Stimulated activated CD4-positive, alpha-beta T cell treated with anti-CD3 and anti-CD28 coated beads, Interleukin-12 subunit alpha, Interleukin-12 subunit beta, amount 100 ng/mL, for 4 hours (primary cell): ENCODE results near the gene CRK.

Source experiments
- DNase-seq: peaks from one replicate; pipeline ENCODE4 v3.0.0-alpha.2; 2020

CRK gene

GRCh38 chr17:1485423-1486376, 29.7 kb upstream of the CRK start:
- DNase-seq = peak; percentile 57

GRCh38 chr17:1484676-1485422, 28.8 kb upstream of the CRK start:
- DNase-seq = peak; percentile 21

DNA sequence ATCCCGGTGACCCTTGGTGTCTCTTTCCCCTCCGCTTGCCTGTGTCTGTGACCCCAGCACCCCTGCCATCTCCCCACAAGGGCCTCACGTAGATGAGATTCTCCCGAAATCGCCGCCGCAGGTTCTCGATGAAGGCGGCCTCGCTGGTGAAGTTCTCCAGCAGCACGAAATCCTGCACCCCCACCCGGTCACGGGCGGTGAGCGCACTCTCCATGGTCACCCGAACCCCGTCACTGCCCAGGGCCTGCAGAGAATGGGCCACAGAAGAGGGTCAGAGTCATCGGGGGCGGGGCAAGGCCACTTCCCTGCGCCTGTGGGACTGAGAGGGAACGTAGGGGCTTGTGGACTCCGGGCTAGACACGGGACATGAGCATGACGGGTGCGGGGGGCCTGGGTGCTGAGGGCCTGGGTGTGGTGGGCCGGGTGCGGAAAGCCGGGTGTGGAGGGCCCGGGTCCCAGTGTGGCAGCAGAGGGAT, 28.1 kb upstream of the CRK start:
- no peak for DNase-seq

DNA sequence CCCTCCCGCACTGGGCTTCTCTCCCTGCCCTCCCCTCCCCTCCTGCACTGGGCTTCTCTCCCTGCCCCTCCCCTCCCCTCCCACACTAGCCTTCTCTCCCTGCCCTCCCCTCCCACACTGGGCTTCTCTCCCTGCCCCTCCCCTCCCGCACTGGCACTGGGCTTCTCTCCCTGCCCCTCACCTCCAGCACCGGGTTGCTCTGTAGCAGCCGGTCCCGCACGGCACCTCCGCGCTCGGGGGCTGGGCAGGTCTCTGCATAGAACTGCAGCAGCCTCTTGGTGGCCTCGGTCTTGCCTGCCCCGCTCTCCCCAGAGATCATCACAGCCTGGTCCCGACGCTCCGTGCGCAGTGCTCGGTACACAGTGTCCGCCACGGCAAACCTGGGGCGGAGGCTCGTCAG, 26.6 kb upstream of the CRK start:
- no peak for DNase-seq

GRCh38 chr17:1481736-1482135, 25.7 kb upstream of the CRK start:
- no peak for DNase-seq

DNA sequence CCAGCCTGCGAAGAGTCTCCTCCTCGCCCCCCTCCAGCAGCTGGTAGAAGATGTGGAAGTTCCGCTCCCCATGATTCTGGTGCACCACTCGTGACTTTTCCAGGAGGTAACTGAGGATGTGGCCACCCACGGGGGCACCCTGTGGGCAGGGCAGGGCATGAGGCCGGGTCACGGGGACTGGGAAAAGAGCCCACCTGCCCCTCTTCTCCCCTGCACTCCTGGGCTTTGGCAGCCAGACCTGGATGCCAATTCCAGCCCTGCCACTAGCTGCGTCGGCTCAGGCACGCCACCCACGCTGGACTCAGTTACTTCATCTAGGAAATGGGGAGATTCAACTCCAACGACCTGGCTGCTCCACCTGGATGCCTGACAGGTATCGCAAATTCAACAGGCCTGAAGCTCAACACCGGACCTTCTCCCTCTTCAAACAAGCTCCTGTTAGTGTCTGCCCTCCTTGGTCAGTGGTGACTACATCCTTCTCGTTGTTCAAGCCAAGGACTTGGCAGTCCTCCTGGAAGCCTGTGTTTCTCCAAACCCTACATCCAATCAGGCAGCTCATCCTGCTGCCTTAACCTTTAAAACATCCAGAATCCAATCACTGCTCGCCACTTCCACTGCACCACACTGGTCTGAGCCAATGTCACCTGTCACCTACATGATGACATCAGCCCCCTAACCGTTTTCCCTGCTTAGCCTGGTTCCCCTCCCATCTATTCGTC, 24.9 kb upstream of the CRK start:
- no peak for DNase-seq

GRCh38 chr17:1478418-1478817, 22.4 kb upstream of the CRK start:
- no peak for DNase-seq

DNA sequence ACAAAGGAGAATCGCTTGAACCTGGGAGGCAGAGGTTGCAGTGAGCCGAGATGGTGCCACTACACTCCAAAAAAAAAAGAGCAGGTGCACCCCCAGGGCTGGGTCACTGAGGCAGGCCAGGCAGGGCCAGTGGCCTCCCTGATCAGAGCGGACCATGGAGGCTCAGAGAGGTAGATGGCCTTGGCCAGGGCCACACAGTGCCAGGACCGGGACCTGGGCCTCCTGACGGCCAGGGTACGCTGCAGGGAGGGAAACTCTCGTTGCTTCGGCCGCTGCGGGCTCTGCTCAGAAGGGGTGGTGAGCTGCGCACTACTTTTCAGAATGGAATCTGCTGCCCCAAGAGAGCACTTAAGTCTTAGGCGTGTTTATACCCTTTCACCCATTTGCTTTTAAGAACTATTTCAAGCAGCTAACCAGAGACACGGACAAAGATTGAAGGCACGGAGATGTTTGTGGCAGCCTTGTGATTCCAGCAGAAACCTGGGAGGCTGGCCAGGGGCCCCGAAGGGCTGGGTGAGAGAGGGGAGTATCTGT, 19.4 kb upstream of the CRK start:
- DNase-seq = no peak

- DNase-seq = no peak
Observed at GRCh38 chr17:1474402-1475189, 18.6 kb upstream of the CRK start.

DNA sequence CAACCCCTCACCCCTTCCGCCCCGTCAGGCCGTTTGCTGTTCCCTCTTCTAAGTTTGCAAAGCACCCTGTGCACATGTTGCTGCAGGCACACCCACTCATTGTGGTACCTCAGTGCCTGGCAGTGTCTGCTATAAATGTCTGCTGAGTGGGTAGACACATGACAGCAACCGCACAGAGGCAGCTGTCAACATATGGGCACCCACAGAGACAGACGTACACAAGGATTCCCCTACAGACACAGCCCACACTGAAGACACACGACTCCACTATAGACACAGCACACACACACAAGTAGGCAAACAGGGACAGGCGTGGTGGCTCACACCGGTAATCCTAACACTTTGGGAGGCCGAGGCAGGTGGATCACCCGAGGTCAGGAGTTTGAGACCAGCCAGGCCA, 17.8 kb upstream of the CRK start:
- no peak for DNase-seq

- no peak for DNase-seq
Observed at GRCh38 chr17:1473170-1473569, 17.1 kb upstream of the CRK start.

- DNase-seq = no peak
Observed at GRCh38 chr17:1471911-1472821, 16.1 kb upstream of the CRK start.

GRCh38 chr17:1471490-1471889, 15.5 kb upstream of the CRK start:
- DNase-seq = no peak

GRCh38 chr17:1470755-1471462, 14.9 kb upstream of the CRK start:
- no peak for DNase-seq

DNA sequence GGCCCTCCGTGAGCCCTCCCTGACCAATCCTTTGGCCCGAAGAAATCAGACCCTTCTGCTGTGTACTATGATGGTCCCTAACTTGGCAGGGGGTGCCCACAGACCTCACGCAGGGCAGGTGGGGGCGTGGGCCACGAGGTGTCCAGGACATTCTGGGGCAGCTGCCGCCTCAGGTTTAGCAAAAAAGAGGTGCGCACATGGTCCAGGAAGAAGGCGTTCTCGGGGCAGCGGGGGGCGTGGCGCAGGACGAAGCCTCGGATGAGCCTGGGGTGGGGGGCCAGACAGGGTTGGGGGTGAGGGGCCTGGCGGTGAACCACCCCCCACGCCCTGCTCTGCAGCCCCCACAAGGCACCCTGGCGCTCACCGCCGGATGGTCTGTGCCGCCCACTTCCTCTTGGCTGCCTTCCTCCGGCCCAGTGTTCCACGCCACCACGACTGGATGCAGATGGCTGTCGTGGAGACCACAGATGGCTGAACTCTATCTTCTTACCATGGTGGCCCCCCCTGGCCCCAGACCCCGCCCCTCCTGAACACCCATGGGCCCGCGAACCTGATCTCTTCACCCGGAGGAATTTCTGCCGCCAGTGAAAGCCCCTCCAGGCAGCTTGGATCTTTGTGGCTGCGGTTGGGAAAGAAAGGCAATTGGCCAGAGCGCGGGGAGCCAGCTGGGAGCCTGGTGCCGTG, 14.2 kb upstream of the CRK start:
- no peak for DNase-seq

- no peak for DNase-seq
Observed at GRCh38 chr17:1469231-1469852, 13.3 kb upstream of the CRK start.

DNA sequence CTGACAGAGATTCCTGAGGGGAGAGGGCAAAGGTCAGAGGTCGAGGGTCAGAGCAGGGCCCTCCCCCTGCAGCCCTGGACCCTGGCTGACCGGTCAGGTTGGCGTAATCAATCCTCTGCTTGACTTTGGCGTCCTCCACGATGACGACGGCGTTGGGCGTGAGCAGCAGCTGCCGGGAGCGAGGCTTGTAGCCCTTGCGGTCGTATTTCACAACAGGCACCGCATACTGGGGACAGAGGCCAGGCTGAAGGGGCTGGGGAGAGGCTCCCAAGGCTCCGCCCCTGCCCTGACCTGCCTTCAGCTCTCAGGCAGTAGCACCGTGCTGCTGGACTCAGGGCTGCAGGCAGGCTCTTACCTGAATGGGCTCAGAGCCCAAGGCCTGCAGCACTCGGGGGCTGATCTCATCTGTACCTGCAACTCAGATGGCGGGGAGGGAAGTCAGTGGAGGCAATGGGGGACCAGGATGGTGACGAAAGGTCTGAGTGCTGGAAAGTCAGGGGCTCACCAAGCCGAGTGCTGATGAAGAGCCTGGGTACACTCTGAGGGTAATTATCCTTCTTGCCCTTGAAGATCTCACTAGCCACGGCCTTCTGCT, 12.0 kb upstream of the CRK start:
- DNase-seq = no peak

- DNase-seq = no peak
Observed at GRCh38 chr17:1467258-1467657, 11.2 kb upstream of the CRK start.

DNA sequence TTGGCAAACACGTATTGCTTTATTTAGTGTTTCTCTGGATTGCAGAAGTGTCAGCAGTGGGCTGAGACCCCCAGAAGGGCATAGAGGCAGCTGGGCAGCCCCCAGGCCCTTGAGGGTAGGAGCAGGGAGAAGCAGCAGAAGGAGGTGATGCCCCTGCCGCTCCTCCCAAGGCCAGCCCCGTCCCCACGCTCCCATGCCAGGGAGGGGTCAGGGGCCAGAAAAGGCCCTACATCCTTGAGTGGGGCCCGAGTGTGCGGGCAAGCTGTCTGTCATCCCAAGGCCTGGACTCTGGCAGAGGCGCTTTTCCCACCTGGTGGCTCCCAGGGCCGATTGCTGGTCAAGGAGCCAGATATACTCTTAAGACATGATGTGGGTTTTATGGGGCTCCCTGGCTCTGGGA, 8.2 kb upstream of the CRK start:
- no peak for DNase-seq
